HCT116 (cell line): ENCODE results near the gene TXNDC16. TPM values are rescaled to one million over a fixed set of nuclear protein-coding genes. Genes with fewer than 3 reads are reported as not detected.

Source experiments
- ATAC-seq: fragments of 200-7000 bp; cut with Tn5 transposase; 2 replicates; pipeline ENCODE4 v1.9.1; 2020; ENCODE audit warnings: mild to moderate bottlenecking, moderate library complexity
- BruUV-seq: library from RNA; stranded (reverse); fragments of 400-500 nt; replicated peaks from 2 replicates; lab custom pipeline; 2021; lab: Mats Ljungman, UMichigan
- CTCF ChIA-PET: fragments of 300-600 bp; sonication (Branson Sonifier 250); formaldehyde crosslinking; loops from one replicate; lab custom pipeline; 2021; ENCODE audit warnings: antibody characterized with exemption; lab: Charles Lee
- POLR2A ChIA-PET: fragments of 300-600, 350-600 bp; sonication (Branson Sonifier 250); formaldehyde crosslinking; loops from one replicate; lab custom pipeline; 2021; ENCODE audit warnings: antibody characterized with exemption; lab: Charles Lee
- RAD21 ChIA-PET, 2 experiments: fragments of 300-600 bp; sonication (Branson Sonifier 250); formaldehyde crosslinking; loops; one replicate each; lab custom pipeline; 2023; ENCODE audit warnings: low total read pairs in 2 of 2; ENCODE audit not compliant: uncharacterized antibody in 2 of 2, unreplicated experiment in 2 of 2, low non-redundant PET in 1 of 2; lab: Charles Lee
- DNase-seq: peaks from one replicate; pipeline ENCODE4 v3.0.0-alpha.2; 2010; ENCODE audit warnings: low read depth, low spot score
- H2AFZ ChIP-seq: fragments of 200-600 bp; shearing (Covaris generic), sonication (generic); 2 replicates; pipeline ENCODE4 v1.6.1; 2017; ENCODE audit warnings: low read depth, mixed run types, mixed read lengths, antibody characterized with exemption, low read length; ENCODE audit not compliant: poor library complexity, severe bottlenecking
- H3K27ac ChIP-seq: 2 replicates; pipeline ENCODE4 v1.5.1; 2012; ENCODE audit warnings: low read depth, low read length
- H3K27me3 ChIP-seq: fragments of 200-600 bp; sonication (generic); 2 replicates; pipeline ENCODE4 v1.6.1; 2016; ENCODE audit warnings: mixed run types, low read length, mixed read lengths; ENCODE audit not compliant: insufficient read depth
- H3K36me3 ChIP-seq, 2 experiments: fragments of 200-500 bp in 1 of 2; fragments of 200-600 bp in 1 of 2; sonication (Bioruptor generic) in 1 of 2; sonication (generic) in 1 of 2; 2 replicates each; pipeline versions ENCODE4 v1.5.1 to v1.6.1; 2014 to 2016; ENCODE audit warnings: low read length in 2 of 2, inconsistent platforms in 1 of 2, mixed read lengths in 1 of 2, mixed run types in 1 of 2; ENCODE audit not compliant: insufficient read depth in 2 of 2, control insufficient read depth in 1 of 2
- H3K4me1 ChIP-seq, 2 experiments: fragments of 200-600 bp in 1 of 2; sonication (generic) in 1 of 2; 2 replicates each; pipeline versions ENCODE4 v1.5.1 to v1.6.1; 2012 to 2017; ENCODE audit warnings: low read length in 2 of 2, inconsistent platforms in 1 of 2, mild to moderate bottlenecking in 1 of 2, mixed read lengths in 1 of 2, mixed run types in 1 of 2, moderate library complexity in 1 of 2; ENCODE audit not compliant: insufficient read depth in 2 of 2, control insufficient read depth in 1 of 2
- H3K4me2 ChIP-seq: fragments of 200-600 bp; sonication (generic); 2 replicates; pipeline ENCODE4 v1.6.1; 2017; ENCODE audit warnings: mixed run types, low read length, mixed read lengths
- H3K4me3 ChIP-seq, 2 experiments: fragments of 200-600 bp in 1 of 2; sonication (generic) in 1 of 2; replicated peaks in 1 of 2; 2 replicates each; pipeline ENCODE4 v1.5.1; 2011 to 2016; ENCODE audit warnings: low read length in 2 of 2, control low read depth in 1 of 2, low read depth in 1 of 2, mild to moderate bottlenecking in 1 of 2, mixed read lengths in 1 of 2, mixed run types in 1 of 2
- H3K79me2 ChIP-seq: fragments of 200-600 bp; sonication (generic); 2 replicates; pipeline ENCODE4 v1.6.1; 2017; ENCODE audit warnings: mild to moderate bottlenecking, mixed run types, low read length, moderate library complexity, mixed read lengths; ENCODE audit not compliant: insufficient read depth
- H3K9ac ChIP-seq: fragments of 200-600 bp; sonication (generic); 2 replicates; pipeline ENCODE4 v1.6.1; 2016; ENCODE audit warnings: low read length, mixed read lengths
- H3K9me2 ChIP-seq: fragments of 200-600 bp; sonication (generic), shearing (Covaris generic); 2 replicates; pipeline ENCODE4 v1.6.1; 2017; ENCODE audit warnings: mixed run types, mild to moderate bottlenecking, moderate library complexity; ENCODE audit not compliant: insufficient read depth
- H3K9me3 ChIP-seq, 2 experiments: fragments of 200-500 bp in 1 of 2; fragments of 200-600 bp in 1 of 2; sonication (Bioruptor generic) in 1 of 2; sonication (generic) in 1 of 2; 2 replicates each; pipeline ENCODE4 v1.6.1; 2014 to 2017; ENCODE audit warnings: low read length in 2 of 2, mixed read lengths in 2 of 2, inconsistent platforms in 1 of 2, low read depth in 1 of 2, mild to moderate bottlenecking in 1 of 2, mixed run types in 1 of 2, moderate library complexity in 1 of 2; ENCODE audit not compliant: control insufficient read depth in 1 of 2, insufficient read depth in 1 of 2
- H4K20me1 ChIP-seq: fragments of 200-600 bp; sonication (generic), shearing (Covaris generic); 2 replicates; pipeline ENCODE4 v1.6.1; 2017; ENCODE audit warnings: mixed run types, mild to moderate bottlenecking, moderate library complexity; ENCODE audit not compliant: insufficient read depth
- ATF3 ChIP-seq: IDR thresholded peaks from 2 replicates; pipeline ENCODE4 v1.6.1; 2012
- CBX3 ChIP-seq: IDR thresholded peaks from 2 replicates; pipeline ENCODE4 v1.6.1; 2012; ENCODE audit warnings: low read depth
- CEBPB ChIP-seq: IDR thresholded peaks from 2 replicates; pipeline ENCODE4 v1.6.1; 2012; ENCODE audit warnings: low read depth
- CTCF ChIP-seq, 3 experiments: fragments of 200-600 bp in 1 of 3; sonication (generic) in 1 of 3; IDR thresholded peaks in 2 of 3; conservative IDR thresholded peaks in 1 of 3; 2 replicates each; pipeline ENCODE4 v1.5.1; 2012 to 2017; ENCODE audit warnings: low read depth in 2 of 3, low read length in 2 of 3, antibody characterized with exemption in 1 of 3, borderline replicate concordance in 1 of 3, control low read depth in 1 of 3, mild to moderate bottlenecking in 1 of 3, mixed read lengths in 1 of 3, mixed run types in 1 of 3, moderate library complexity in 1 of 3; ENCODE audit not compliant: insufficient read depth in 1 of 3
- EGR1 ChIP-seq: IDR thresholded peaks from 2 replicates; pipeline ENCODE4 v1.6.1; 2012; ENCODE audit warnings: low read depth
- ELF1 ChIP-seq: IDR thresholded peaks from 2 replicates; pipeline ENCODE4 v1.6.1; 2012; ENCODE audit warnings: low read depth, borderline replicate concordance
- EZH2 ChIP-seq: fragments of 200-600 bp; sonication (generic); IDR thresholded peaks from 2 replicates; pipeline ENCODE4 v1.6.1; 2017; ENCODE audit warnings: antibody characterized with exemption, mixed run types
- EZH2phosphoT487 ChIP-seq: fragments of 200-600 bp; IDR thresholded peaks from 2 replicates; pipeline ENCODE4 v1.6.1; 2018; ENCODE audit warnings: antibody characterized with exemption, borderline replicate concordance
- FOSL1 ChIP-seq: IDR thresholded peaks from 2 replicates; pipeline ENCODE4 v1.6.1; 2012; ENCODE audit warnings: low read depth
- JUND ChIP-seq: IDR thresholded peaks from 2 replicates; pipeline ENCODE4 v1.6.1; 2012
- MAX ChIP-seq: IDR thresholded peaks from 2 replicates; pipeline ENCODE4 v1.6.1; 2012
- POLR2AphosphoS5 ChIP-seq: IDR thresholded peaks from 2 replicates; pipeline ENCODE4 v1.6.1; 2011; ENCODE audit warnings: mild to moderate bottlenecking, low read depth, low read length, moderate library complexity
- SIN3A ChIP-seq: IDR thresholded peaks from 2 replicates; pipeline ENCODE4 v1.6.1; 2012; ENCODE audit warnings: low read depth
- SRF ChIP-seq: IDR thresholded peaks from 2 replicates; pipeline ENCODE4 v1.6.1; 2012; ENCODE audit warnings: low read depth
- TCF7L2 ChIP-seq: IDR thresholded peaks from 2 replicates; pipeline ENCODE4 v1.7.0; 2011; ENCODE audit warnings: borderline replicate concordance, inconsistent platforms; ENCODE audit not compliant: insufficient read depth, insufficient read length; ENCODE audit errors: extremely low read depth
- YY1 ChIP-seq: IDR thresholded peaks from 2 replicates; pipeline ENCODE4 v1.6.1; 2011; ENCODE audit warnings: low read length, low read depth, moderate library complexity, mild to moderate bottlenecking; ENCODE audit not compliant: insufficient replicate concordance; ENCODE audit errors: extremely low read depth
- ZBTB33 ChIP-seq: IDR thresholded peaks from 2 replicates; pipeline ENCODE4 v1.6.1; 2011; ENCODE audit warnings: mild to moderate bottlenecking, low read length, moderate library complexity; ENCODE audit not compliant: insufficient replicate concordance; ENCODE audit errors: extremely low read depth
- ZFX ChIP-seq: fragments of 450-650 bp; IDR thresholded peaks from 2 replicates; pipeline ENCODE4 v1.6.1; 2017
- ZNF274 ChIP-seq: fragments of 200-500 bp; sonication (Bioruptor generic); IDR thresholded peaks from 2 replicates; pipeline ENCODE4 v1.6.1; 2014; ENCODE audit warnings: mild to moderate bottlenecking, low read depth, low read length, inconsistent platforms
- intact Hi-C: fragments of 100-400 bp; cut with micrococcal nuclease; formaldehyde crosslinking; loops from 2 replicates; pipeline ENCODE4 v1.10.0; 2022
- total RNA-seq: library from RNA; stranded (reverse); gene quantifications from one replicate; pipeline ENCODE4 v1.2.1, GENCODE V29; 2021; ENCODE audit not compliant: unreplicated experiment

The TXNDC16 gene
- total RNA-seq, 1 experiment from 2014 or later: 2.7 TPM

GRCh38 chr14:52538623-52539022 lies 13.7 kb downstream of the TXNDC16 start:
- ChIA-PET RAD21 (no interaction called here), POLR2A (no interaction called here)
- Histone ChIP-seq H3K9me3 (no peaks in the 10 kb centered on the region), H3K27ac (no peak overlapping the region), H3K4me1 (no peaks in the 10 kb centered on the region), H3K4me3 (no peak overlapping the region), H3K4me2 (no peak overlapping the region), H2AFZ (no peak overlapping the region), H4K20me1 (no peaks in the 10 kb centered on the region), H3K79me2 (no peaks in the 10 kb centered on the region)
- no peak for ATAC-seq
- no TSS peak for BruUV-seq
- TF ChIP-seq JUND: no peak
- TF ChIP-seq, all 23 proteins: peak for 0
- H3K9me2 ChIP-seq: no peaks in the 10 kb centered on the region
- no peaks in the 10 kb centered on the region for H3K27me3 ChIP-seq
- CTCF ChIA-PET: no interaction called here
- no peak overlapping the region for H3K9ac ChIP-seq
- H3K36me3 ChIP-seq: no peaks in the 10 kb centered on the region
- intact Hi-C loops: no loop called here
- no peak for DNase-seq

- no peak overlapping the region for H3K4me2 ChIP-seq
- POLR2A ChIA-PET: no interaction called here
- no peak for ATAC-seq
- no peaks in the 10 kb centered on the region for H4K20me1 ChIP-seq
- H2AFZ ChIP-seq: no peak overlapping the region
- H3K4me1 ChIP-seq: no peaks in the 10 kb centered on the region
- CTCF ChIA-PET: no interaction called here
- H3K9me3 ChIP-seq: no peaks in the 10 kb centered on the region
- intact Hi-C loops: no loop called here
- H3K4me3 ChIP-seq: no peak overlapping the region
- no peaks in the 10 kb centered on the region for H3K79me2 ChIP-seq
- H3K27me3 ChIP-seq: no peaks in the 10 kb centered on the region
- RAD21 ChIA-PET: no interaction called here
- no peak overlapping the region for H3K9ac ChIP-seq
- H3K27ac ChIP-seq: no peak overlapping the region
- H3K36me3 ChIP-seq: no peaks in the 10 kb centered on the region
- no peak for DNase-seq
- no TSS peak for BruUV-seq
- no peaks in the 10 kb centered on the region for H3K9me2 ChIP-seq
- TF ChIP-seq EGR1 (no peak), FOSL1 (no peak), ATF3 (no peak), CEBPB (no peak), ZFX (no peak), ELF1 (no peak), MAX (no peak), ZBTB33 (no peak), POLR2AphosphoS5 (no peak), CBX3 (no peak), JUND (no peak), TCF7L2 (no peak), SIN3A (no peak), ZNF274 (no peak), EZH2 (no peak), CTCF (IDR thresholded peaks at IDR 0.05 in 2 of 3, conservative IDR thresholded peaks at IDR 0.05 in 1 of 3; ENCODE audit: borderline replicate concordance in 1 of 3, insufficient read depth in 1 of 3, low read depth in 2 of 3, low read length in 2 of 3) (no peak), YY1 (no peak), SRF (no peak), EZH2phosphoT487 (no peak)
These were observed 16.0 kb downstream of the TXNDC16 start for GRCh38 chr14:52536269-52536668.
